Activated T-cell treated with anti-CD3 and anti-CD28 coated beads for 1 hour (primary cell): Measurements from ENCODE around the gene TBC1D8.

ENCODE experiments used
- DNase-seq: peaks from one replicate; pipeline ENCODE4 v3.0.0-alpha.2; 2020; ENCODE audit warnings: low read depth

TBC1D8 gene

GRCh38 chr2:101135412-101136296 lies 15.5 kb downstream of the TBC1D8 start:
- no peak for DNase-seq

GRCh38 chr2:101133492-101134100 lies 17.6 kb downstream of the TBC1D8 start:
- no peak for DNase-seq

DNA sequence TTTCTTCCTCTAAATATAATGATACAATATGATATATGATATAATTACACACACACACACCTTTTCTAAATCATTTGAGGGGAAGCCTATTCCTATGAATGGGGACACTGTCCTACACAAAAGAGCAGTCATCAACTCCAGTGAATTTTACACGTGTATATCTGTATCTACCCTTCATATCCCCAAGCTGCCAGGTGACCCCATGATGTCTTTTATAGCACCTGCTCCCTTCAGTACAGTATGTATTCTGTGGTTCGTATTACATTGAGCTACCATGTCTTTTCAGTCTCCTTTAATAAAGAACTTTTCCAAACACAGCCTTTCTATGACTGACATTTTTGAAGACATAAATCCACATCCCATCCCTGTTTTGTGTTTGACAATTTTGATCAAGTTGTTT lies 19.0 kb downstream of the TBC1D8 start:
- DNase-seq: no peak

GRCh38 chr2:101130081-101130480 lies 21.1 kb downstream of the TBC1D8 start:
- DNase-seq: no peak

- DNase-seq: no peak
These were observed 23.7 kb downstream of the TBC1D8 start for GRCh38 chr2:101127319-101128056.

DNA sequence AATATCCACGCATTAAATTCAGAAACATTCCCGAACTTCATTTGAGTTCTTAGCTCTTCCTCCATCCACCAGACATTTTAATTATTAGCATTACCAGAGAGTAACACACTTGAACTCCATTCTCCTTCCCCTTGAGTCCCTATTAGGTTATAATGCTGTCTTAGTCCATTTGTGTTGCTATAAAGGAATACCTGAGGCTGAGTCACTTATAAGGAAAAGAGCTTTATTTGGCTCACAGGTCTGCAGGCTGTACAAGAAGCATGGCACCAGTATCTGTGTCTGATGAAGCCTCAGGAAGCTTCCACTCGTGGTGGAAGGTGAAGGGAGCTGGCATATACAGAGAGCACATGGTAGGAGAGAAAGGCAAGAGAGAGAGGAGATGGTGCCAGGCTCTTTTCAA lies 25.4 kb downstream of the TBC1D8 start:
- DNase-seq: no peak

GRCh38 chr2:101125374-101125773 lies 25.8 kb downstream of the TBC1D8 start:
- no peak for DNase-seq

DNA sequence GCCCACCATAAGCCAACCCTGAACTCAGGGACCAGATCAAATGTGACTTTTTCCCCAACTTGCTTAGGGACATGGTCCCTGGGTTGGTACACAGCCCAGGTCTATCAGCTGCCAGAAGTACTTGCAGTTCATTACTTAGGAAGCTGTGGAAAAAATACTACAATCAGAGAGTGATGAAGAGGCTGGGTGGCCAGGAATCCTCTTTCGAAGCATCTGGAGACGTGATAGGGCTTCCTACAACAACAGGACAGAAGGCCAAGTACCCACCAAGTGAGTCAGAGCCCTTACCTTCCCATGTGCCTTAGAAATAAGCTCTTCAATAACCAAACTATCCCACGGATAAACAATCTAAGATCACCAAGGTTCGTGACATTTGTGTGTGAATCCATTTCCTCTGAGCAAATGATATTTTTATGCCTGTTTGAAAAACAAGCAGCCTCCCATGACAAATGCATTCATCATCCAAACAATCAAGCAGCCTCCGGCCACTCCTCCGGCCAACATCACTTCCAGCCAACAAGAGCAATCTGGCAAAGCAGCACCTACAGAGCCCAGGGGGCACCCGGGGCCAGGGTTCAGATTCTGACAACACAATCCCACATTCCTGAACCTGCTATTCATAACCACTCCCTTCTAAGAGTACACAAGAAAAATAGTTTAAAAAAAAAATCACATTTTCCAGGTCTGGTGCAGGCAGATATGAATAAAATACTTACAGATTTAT lies 26.4 kb downstream of the TBC1D8 start:
- no peak for DNase-seq

DNA sequence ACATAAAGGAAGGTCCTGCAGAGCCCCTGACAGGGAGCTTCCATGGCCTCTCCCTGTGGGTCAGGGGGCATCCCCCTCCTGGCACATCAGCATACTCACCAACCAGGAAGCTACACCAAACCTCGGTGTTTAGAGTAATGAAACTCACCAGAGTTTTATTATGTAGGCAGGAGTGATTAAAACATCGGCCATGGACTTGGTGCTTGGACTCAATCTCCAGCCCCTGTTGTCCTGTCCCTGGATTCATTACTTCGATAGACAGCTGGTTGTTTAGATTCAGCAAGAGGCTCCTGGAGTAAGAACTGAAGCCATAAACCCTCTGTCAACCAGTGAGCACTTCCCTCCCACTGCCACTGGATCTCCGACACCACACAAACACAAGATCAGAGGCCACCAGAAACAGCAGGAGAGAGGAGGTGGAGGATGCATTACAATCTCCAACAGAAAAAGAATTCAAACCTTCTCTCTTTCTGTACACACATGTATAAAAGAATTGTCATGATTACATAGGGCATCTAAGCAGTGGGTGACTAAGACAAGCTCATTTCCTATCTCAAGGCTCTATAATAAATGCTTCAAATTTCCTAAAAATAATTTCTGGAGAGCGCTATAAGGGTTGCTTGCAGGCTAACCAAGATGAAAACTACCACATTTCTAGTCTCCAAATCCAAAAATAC lies 27.2 kb downstream of the TBC1D8 start:
- DNase-seq: no peak

- no peak for DNase-seq
These were observed 30.0 kb downstream of the TBC1D8 start for GRCh38 chr2:101121174-101121573.

DNA sequence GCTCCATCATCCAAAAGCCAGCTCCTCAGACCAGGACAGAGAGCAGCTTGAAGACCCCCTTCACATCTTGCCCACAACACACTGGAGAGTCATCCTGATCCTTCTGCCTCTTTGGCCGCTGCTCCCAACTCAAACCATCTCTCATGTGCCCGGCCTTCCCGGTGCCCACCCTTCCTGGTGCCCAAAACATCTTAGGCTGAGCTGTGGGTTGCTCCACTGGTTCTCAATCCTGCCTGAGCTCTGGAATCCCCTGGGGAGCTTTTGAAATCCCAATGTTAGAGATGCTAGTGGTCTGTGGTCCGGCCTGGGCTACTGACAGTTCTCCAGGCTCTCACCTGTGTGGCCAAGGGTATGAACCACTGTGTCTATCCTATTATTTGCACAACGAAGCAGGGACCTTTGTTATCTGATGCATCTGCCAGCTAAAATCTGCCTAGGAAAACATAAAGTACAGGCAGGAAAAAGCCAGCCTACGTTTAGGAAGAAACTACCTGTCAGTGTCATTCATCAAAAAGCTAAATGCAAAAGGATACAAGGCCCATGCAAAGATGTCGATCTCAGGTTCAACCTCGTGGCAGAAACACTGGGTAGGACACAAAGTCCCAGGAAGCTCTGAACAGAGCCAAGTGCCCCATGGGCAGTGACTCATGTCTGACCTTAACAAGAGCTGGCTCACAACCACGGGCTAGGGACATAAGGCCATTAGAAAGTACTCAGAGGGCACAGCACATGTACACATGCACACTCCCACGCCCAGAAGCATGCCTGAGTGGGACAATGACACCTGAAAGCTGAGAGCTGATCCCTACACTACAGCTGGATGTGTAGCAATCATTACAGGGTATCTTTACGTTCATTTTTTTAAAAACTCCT lies 30.8 kb downstream of the TBC1D8 start:
- DNase-seq: no peak

DNA sequence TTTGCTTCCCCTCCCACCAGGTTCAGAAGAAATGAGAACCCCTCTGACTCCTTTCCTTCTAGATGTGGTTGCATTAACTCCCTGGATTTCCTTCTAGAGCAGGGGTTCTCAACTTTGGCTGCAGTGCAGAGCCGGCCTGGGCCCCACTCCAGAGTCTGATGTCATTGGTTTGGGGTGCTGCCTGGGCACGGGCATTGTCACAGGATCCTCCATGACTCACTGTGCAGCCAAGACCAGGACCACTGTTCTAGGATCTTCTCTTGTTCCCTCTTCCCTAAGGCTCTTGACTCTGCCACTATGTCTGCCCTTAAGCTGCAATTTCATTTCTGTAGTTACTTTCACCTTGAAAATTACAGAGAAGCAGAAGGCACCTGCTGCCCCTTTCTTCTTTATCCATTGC lies 31.8 kb downstream of the TBC1D8 start:
- no peak for DNase-seq

DNA sequence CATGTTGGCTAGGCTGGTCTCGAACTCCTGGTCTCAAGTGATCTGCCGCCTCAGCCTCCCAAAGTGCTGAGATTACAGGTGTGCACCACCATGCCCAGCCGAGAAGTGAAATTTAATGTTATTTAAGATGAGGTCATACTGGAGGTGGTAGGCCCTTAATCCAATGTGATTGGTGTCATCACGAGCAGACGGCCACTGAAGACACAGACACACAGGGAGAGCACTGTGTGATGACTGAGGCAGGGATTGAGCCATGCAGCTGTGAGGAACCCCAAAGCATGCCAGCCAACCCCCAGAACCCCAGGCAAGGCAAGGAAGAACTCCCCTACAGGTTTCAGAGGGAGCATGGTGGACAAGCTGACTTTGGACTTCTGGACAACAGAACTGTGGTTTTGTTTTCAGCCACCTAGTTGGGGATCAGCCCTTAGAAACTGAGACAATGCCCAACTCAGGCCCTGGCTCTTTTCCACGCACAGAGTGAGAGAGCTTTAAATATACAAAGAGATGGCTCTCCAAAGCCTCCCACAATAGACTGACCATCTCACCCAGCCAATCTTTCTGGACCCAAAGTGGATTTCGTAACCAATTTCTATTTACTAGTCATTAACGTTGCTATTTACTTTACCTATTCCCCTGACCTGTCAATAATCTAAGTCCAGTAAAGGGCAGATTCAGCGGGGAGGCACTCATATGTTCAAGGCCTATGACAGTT lies 34.2 kb downstream of the TBC1D8 start:
- DNase-seq: no peak

- DNase-seq: no peak
These were observed 34.8 kb downstream of the TBC1D8 start for GRCh38 chr2:101116348-101116747.

DNA sequence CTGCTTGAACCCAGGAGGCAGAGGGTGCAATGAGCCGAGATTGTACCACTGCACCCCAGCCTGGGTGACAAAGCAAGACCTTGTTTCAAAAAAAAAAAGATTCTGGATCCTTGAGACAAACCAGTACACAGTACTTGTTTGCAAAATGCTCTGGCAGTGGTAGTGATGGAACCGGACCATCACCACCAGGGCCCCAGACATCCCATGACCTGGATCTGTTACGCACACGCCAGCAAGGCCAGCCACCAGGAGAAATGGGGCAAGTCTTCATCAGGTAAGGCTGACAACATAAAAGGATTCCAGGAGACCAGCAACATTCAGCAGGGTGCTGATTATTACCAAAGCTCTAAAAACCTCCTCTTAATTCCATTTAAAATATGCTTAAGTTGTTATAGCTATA lies 35.5 kb downstream of the TBC1D8 start:
- no peak for DNase-seq

- no peak for DNase-seq
These were observed 36.4 kb downstream of the TBC1D8 start for GRCh38 chr2:101114815-101115214.

GRCh38 chr2:101114268-101114783 lies 36.9 kb downstream of the TBC1D8 start:
- no peak for DNase-seq

DNA sequence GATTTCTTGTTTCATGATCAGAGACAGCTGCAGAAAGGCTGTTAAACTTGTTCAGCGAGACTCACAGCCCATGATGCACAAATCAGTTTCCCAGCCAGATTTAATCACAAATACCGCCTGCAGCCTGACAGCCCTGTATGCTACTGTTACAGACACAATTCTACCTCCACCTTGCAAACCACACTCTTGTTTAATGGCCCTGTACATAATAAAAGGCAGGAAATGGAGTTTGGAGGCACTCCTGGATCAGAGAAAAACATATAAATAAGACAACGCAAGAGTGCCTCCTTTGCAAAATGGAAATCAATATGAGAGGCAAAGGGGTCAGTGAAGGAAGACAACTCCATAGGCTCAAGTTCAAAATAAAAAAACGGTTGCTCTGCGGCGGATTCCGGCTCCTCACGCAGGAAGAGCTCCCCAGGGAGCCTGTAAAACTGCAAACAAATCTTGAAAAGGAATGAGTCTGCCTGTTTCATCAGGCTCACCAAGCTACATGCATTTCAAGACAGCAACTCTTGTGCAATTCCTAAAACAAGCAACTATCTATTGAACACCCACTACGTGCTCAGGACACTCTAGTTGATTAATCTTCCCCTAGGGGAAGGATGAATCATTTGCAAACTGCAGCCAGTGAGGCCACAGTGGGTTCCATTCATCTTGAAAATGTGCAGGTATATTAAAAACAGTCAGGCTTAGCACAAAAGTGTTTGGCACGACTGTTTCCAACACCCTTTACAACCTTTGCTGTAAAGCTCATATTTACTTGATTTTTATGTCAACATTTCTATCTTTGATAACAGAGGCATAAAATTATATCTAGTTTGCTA lies 37.5 kb downstream of the TBC1D8 start:
- DNase-seq: no peak

DNA sequence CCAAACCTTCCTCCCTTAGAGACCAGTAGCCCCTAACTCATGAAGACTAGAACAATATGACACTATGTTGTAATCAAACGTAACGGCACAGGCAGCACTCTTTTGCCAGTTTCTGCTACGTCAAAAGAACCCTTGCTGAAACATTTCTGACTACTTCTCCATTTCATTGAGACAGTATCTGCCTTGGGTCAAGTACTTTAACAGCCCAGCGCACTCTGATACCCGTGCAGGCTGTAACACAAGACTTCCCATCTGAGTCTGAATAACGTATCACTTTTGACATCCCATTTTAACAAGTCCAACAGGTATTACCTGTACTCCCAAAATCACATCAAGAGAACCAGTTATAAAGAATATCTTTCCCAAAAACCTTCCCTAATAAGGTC lies 38.4 kb downstream of the TBC1D8 start:
- DNase-seq: no peak
